ENCODE data around the gene TSPOAP1.

The TSPOAP1 gene

GRCh38 chr17:58370309-58370708 lies 41.7 kb upstream of the TSPOAP1 start:
- no peaks in the 10 kb centered on the region for H3K4me1 ChIP-seq (ENCODE audit: control insufficient read depth, low read depth, low read length)
- no peak overlapping the region for H3K27ac ChIP-seq (ENCODE audit: low read length)
- no peaks in the 10 kb centered on the region for H3K9me3 ChIP-seq (ENCODE audit: control insufficient read depth, low read depth, low read length)
- H3K36me3 ChIP-seq (ENCODE audit: control insufficient read depth, low read depth, low read length), result no peaks in the 10 kb centered on the region
- H3K9ac ChIP-seq (ENCODE audit: low read length), result no peak overlapping the region
- H3K27me3 ChIP-seq (ENCODE audit: control insufficient read depth, insufficient read depth, low read length), result no peaks in the 10 kb centered on the region
- no peak overlapping the region for H3K4me3 ChIP-seq (ENCODE audit: low read length)

- Histone ChIP-seq H3K4me1 (ENCODE audit: control insufficient read depth, low read depth, low read length) (no peaks in the 10 kb centered on the region), H3K36me3 (ENCODE audit: control insufficient read depth, low read depth, low read length) (no peaks in the 10 kb centered on the region), H3K27me3 (ENCODE audit: control insufficient read depth, insufficient read depth, low read length) (no peaks in the 10 kb centered on the region), H3K27ac (ENCODE audit: low read length) (no peak overlapping the region), H3K9me3 (ENCODE audit: control insufficient read depth, low read depth, low read length) (no peaks in the 10 kb centered on the region), H3K9ac (ENCODE audit: low read length) (no peak overlapping the region), H3K4me3 (ENCODE audit: low read length) (no peak overlapping the region)
Measured at GRCh38 chr17:58369214-58370031, 40.8 kb upstream of the TSPOAP1 start.

GRCh38 chr17:58368860-58369213 lies 40.2 kb upstream of the TSPOAP1 start:
- Histone ChIP-seq H3K9ac (ENCODE audit: low read length) (no peak overlapping the region), H3K4me3 (ENCODE audit: low read length) (no peak overlapping the region), H3K27ac (ENCODE audit: low read length) (no peak overlapping the region), H3K4me1 (ENCODE audit: control insufficient read depth, low read depth, low read length) (no peaks in the 10 kb centered on the region), H3K9me3 (ENCODE audit: control insufficient read depth, low read depth, low read length) (no peaks in the 10 kb centered on the region), H3K27me3 (ENCODE audit: control insufficient read depth, insufficient read depth, low read length) (no peaks in the 10 kb centered on the region), H3K36me3 (ENCODE audit: control insufficient read depth, low read depth, low read length) (no peaks in the 10 kb centered on the region)

GRCh38 chr17:58367461-58367860 lies 38.9 kb upstream of the TSPOAP1 start:
- H3K4me3 ChIP-seq (ENCODE audit: low read length), result no peak overlapping the region
- H3K27me3 ChIP-seq (ENCODE audit: control insufficient read depth, insufficient read depth, low read length), result no peaks in the 10 kb centered on the region
- no peak overlapping the region for H3K9ac ChIP-seq (ENCODE audit: low read length)
- H3K9me3 ChIP-seq (ENCODE audit: control insufficient read depth, low read depth, low read length), result no peaks in the 10 kb centered on the region
- no peaks in the 10 kb centered on the region for H3K36me3 ChIP-seq (ENCODE audit: control insufficient read depth, low read depth, low read length)
- no peak overlapping the region for H3K27ac ChIP-seq (ENCODE audit: low read length)
- no peaks in the 10 kb centered on the region for H3K4me1 ChIP-seq (ENCODE audit: control insufficient read depth, low read depth, low read length)

GRCh38 chr17:58365980-58366595 lies 37.5 kb upstream of the TSPOAP1 start:
- H3K4me3 ChIP-seq (ENCODE audit: low read length), result no peak overlapping the region
- H3K4me1 ChIP-seq (ENCODE audit: control insufficient read depth, low read depth, low read length), result no peaks in the 10 kb centered on the region
- H3K27ac ChIP-seq (ENCODE audit: low read length), result no peak overlapping the region
- no peaks in the 10 kb centered on the region for H3K36me3 ChIP-seq (ENCODE audit: control insufficient read depth, low read depth, low read length)
- H3K9me3 ChIP-seq (ENCODE audit: control insufficient read depth, low read depth, low read length), result no peaks in the 10 kb centered on the region
- H3K27me3 ChIP-seq (ENCODE audit: control insufficient read depth, insufficient read depth, low read length), result no peaks in the 10 kb centered on the region
- H3K9ac ChIP-seq (ENCODE audit: low read length), result no peak overlapping the region

- Histone ChIP-seq H3K27ac (ENCODE audit: low read length) (no peak overlapping the region), H3K27me3 (ENCODE audit: control insufficient read depth, insufficient read depth, low read length) (no peaks in the 10 kb centered on the region), H3K4me1 (ENCODE audit: control insufficient read depth, low read depth, low read length) (no peaks in the 10 kb centered on the region), H3K36me3 (ENCODE audit: control insufficient read depth, low read depth, low read length) (no peaks in the 10 kb centered on the region), H3K9me3 (ENCODE audit: control insufficient read depth, low read depth, low read length) (no peaks in the 10 kb centered on the region), H3K9ac (ENCODE audit: low read length) (no peak overlapping the region), H3K4me3 (ENCODE audit: low read length) (no peak overlapping the region)
Measured at GRCh38 chr17:58365185-58365979, 36.8 kb upstream of the TSPOAP1 start.

GRCh38 chr17:58364270-58364942 lies 35.8 kb upstream of the TSPOAP1 start:
- no peaks in the 10 kb centered on the region for H3K27me3 ChIP-seq (ENCODE audit: control insufficient read depth, insufficient read depth, low read length)
- H3K4me1 ChIP-seq (ENCODE audit: control insufficient read depth, low read depth, low read length), result no peaks in the 10 kb centered on the region
- no peak overlapping the region for H3K27ac ChIP-seq (ENCODE audit: low read length)
- H3K4me3 ChIP-seq (ENCODE audit: low read length), result no peak overlapping the region
- H3K9me3 ChIP-seq (ENCODE audit: control insufficient read depth, low read depth, low read length), result no peaks in the 10 kb centered on the region
- H3K9ac ChIP-seq (ENCODE audit: low read length), result no peak overlapping the region
- no peaks in the 10 kb centered on the region for H3K36me3 ChIP-seq (ENCODE audit: control insufficient read depth, low read depth, low read length)

- Histone ChIP-seq H3K4me1 (ENCODE audit: control insufficient read depth, low read depth, low read length) (no peaks in the 10 kb centered on the region), H3K4me3 (ENCODE audit: low read length) (no peak overlapping the region), H3K27me3 (ENCODE audit: control insufficient read depth, insufficient read depth, low read length) (no peaks in the 10 kb centered on the region), H3K9ac (ENCODE audit: low read length) (no peak overlapping the region), H3K27ac (ENCODE audit: low read length) (no peak overlapping the region), H3K36me3 (ENCODE audit: control insufficient read depth, low read depth, low read length) (no peaks in the 10 kb centered on the region), H3K9me3 (ENCODE audit: control insufficient read depth, low read depth, low read length) (no peaks in the 10 kb centered on the region)
Measured at GRCh38 chr17:58363457-58364185, 35.0 kb upstream of the TSPOAP1 start.

GRCh38 chr17:58362368-58363014 lies 33.9 kb upstream of the TSPOAP1 start:
- Histone ChIP-seq H3K27me3 (ENCODE audit: control insufficient read depth, insufficient read depth, low read length) (no peaks in the 10 kb centered on the region), H3K4me3 (ENCODE audit: low read length) (no peak overlapping the region), H3K9ac (ENCODE audit: low read length) (no peak overlapping the region), H3K36me3 (ENCODE audit: control insufficient read depth, low read depth, low read length) (no peaks in the 10 kb centered on the region), H3K9me3 (ENCODE audit: control insufficient read depth, low read depth, low read length) (no peaks in the 10 kb centered on the region), H3K4me1 (ENCODE audit: control insufficient read depth, low read depth, low read length) (no peaks in the 10 kb centered on the region), H3K27ac (ENCODE audit: low read length) (no peak overlapping the region)

- Histone ChIP-seq H3K4me1 (ENCODE audit: control insufficient read depth, low read depth, low read length) (no peaks in the 10 kb centered on the region), H3K9me3 (ENCODE audit: control insufficient read depth, low read depth, low read length) (no peaks in the 10 kb centered on the region), H3K27ac (ENCODE audit: low read length) (no peak overlapping the region), H3K36me3 (ENCODE audit: control insufficient read depth, low read depth, low read length) (no peaks in the 10 kb centered on the region), H3K4me3 (ENCODE audit: low read length) (no peak overlapping the region), H3K9ac (ENCODE audit: low read length) (no peak overlapping the region), H3K27me3 (ENCODE audit: control insufficient read depth, insufficient read depth, low read length) (no peaks in the 10 kb centered on the region)
Measured at GRCh38 chr17:58360296-58361063, 31.9 kb upstream of the TSPOAP1 start.

All from iPS-18a (cell line).